WI38 (cell line): ENCODE measurements around the gene HNRNPA2B1.
"Not testable (repeated sequence)": the region's sequence is repeated elsewhere in the genome, so short reads cannot be mapped to it uniquely, and the experiment has no call there.

Experiments
- H3K4me3 ChIP-seq: 2 replicates; pipeline ENCODE4 v1.5.1; 2011; ENCODE audit warnings: low read depth, mild to moderate bottlenecking, control low read depth, low read length
- CTCF ChIP-seq: IDR thresholded peaks from 2 replicates; pipeline ENCODE4 v1.5.1; 2012; ENCODE audit warnings: low read depth, mild to moderate bottlenecking, control low read depth, low read length

HNRNPA2B1 gene

GRCh38 chr7:26165950-26166683 is 34.4 kb downstream of the HNRNPA2B1 start:
- TF ChIP-seq CTCF, result no peak
- H3K4me3 ChIP-seq, result no peak overlapping the region

- H3K4me3 ChIP-seq, result not testable (repeated sequence)
These were observed 36.7 kb downstream of the HNRNPA2B1 start for GRCh38 chr7:26163804-26164203.

GRCh38 chr7:26162431-26162830 is 38.1 kb downstream of the HNRNPA2B1 start:
- no peak for TF ChIP-seq CTCF
- no peak overlapping the region for H3K4me3 ChIP-seq

- TF ChIP-seq CTCF, result no peak
- no peak overlapping the region for H3K4me3 ChIP-seq
These were observed 39.6 kb downstream of the HNRNPA2B1 start for GRCh38 chr7:26160896-26161295.

- no peak for TF ChIP-seq CTCF
- no peak overlapping the region for H3K4me3 ChIP-seq
These were observed 41.3 kb downstream of the HNRNPA2B1 start for GRCh38 chr7:26159243-26159642.

GRCh38 chr7:26157520-26158105 is 42.9 kb downstream of the HNRNPA2B1 start:
- TF ChIP-seq CTCF, result no peak
- H3K4me3 ChIP-seq, result no peak overlapping the region

GRCh38 chr7:26156451-26157420 is 43.8 kb downstream of the HNRNPA2B1 start:
- TF ChIP-seq CTCF, result no peak
- H3K4me3 ChIP-seq, result peak overlapping the region; percentile 56
